ENCODE measurements around the gene MARCKS.
A peak's percentile ranks its signal among the peaks of the same experiment; 100 is the strongest.

Gene MARCKS

DNA sequence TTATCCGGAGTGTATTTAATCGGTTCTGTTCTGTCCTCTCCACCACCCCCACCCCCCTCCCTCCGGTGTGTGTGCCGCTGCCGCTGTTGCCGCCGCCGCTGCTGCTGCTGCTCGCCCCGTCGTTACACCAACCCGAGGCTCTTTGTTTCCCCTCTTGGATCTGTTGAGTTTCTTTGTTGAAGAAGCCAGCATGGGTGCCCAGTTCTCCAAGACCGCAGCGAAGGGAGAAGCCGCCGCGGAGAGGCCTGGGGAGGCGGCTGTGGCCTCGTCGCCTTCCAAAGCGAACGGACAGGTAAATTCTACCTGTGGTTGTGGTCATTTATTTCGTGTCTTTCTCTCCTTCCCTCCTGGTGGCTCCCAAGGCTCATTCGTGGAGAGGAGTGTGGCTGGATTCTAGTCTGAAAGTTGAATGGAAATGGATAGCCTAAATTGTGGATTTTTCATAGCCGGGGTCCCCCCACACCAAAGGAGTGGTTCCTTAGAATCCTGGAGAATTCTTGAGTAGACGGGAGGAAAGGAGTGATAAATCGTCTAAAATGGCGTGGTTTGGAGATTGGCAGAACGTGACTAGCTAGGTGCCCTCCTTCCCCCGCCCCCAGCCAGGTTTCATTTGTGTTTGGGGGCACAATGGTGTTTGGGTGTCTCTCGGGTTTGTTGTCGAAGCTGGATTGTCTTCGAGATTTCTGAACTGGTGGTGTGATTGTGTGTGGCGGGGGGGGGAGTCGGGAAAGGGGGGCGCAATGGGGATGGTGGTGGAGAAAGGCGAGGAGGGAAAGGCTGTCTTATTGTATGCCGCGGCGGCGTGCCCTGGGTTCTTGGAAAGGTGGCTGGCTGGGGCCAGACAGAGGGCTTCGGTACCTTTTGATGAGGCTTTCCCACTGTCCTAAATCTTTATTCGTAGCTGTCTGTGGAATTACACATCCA is 673 bp downstream of the MARCKS start:
- Mint-ChIP-seq H3K4me1 (ENCODE audit: low read depth) (peaks cover 13% of the 10 kb centered on the region), H3K36me3 (ENCODE audit: low read depth) (no peaks in the 10 kb centered on the region), H3K9me3 (no peaks in the 10 kb centered on the region), H3K27me3 (ENCODE audit: low read depth) (peaks cover 48% of the 10 kb centered on the region), H3K27ac (peak overlapping the region; percentile 29), H3K4me3 (no peak overlapping the region)
- DNase-seq (ENCODE audit: low spot score) = no peak

DNA sequence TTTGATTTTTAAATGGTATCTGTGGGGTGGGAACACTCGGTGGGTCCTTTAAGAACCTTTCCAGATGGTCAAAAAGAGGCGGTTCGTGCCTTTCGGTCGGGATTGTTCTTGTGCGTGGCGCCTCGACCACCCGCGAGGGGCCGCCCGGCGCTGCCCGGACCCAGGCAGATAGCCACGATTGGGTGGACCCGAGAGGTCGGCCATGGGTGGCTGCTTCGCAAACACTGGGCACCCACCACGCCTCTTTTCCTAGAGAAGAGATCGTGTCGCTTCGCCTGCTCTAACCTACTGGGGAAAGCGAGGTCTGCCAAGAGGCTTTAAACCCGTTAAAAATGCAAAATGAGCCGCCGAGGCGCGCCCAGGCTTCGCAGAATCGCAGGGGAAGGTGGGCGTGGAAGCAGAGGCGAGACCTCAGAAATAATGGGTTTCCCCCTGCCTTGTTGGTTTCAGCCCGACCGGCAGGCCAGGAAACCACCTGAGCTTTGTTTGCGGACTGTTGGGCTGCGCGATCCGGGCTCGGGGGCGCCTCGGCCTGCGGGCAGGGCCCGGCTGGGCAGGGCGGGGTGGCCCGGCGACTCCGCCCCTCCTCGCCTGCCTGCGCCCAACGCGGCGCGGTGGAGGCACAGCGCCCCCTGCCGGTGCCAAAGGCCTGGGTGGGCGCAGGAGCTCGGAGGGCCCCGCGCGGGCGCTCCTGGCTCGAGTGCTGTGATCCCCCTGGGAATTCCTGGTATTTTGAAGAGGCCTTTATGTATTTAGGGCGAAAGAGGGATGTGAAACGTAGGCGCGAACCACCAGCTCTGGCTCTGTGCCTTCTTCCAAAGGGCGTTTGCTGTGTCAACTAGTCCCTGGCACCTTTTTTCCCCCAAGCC is 1.6 kb downstream of the MARCKS start:
- H3K27ac Mint-ChIP-seq = no peak overlapping the region
- H3K9me3 Mint-ChIP-seq = no peaks in the 10 kb centered on the region
- no peaks in the 10 kb centered on the region for H3K36me3 Mint-ChIP-seq (ENCODE audit: low read depth)
- peak overlapping the region; percentile 42 for H3K4me3 Mint-ChIP-seq
- DNase-seq (ENCODE audit: low spot score) = peak; percentile 87
- H3K4me1 Mint-ChIP-seq (ENCODE audit: low read depth) = peaks cover 13% of the 10 kb centered on the region
- H3K27me3 Mint-ChIP-seq (ENCODE audit: low read depth) = peaks cover 40% of the 10 kb centered on the region

DNA sequence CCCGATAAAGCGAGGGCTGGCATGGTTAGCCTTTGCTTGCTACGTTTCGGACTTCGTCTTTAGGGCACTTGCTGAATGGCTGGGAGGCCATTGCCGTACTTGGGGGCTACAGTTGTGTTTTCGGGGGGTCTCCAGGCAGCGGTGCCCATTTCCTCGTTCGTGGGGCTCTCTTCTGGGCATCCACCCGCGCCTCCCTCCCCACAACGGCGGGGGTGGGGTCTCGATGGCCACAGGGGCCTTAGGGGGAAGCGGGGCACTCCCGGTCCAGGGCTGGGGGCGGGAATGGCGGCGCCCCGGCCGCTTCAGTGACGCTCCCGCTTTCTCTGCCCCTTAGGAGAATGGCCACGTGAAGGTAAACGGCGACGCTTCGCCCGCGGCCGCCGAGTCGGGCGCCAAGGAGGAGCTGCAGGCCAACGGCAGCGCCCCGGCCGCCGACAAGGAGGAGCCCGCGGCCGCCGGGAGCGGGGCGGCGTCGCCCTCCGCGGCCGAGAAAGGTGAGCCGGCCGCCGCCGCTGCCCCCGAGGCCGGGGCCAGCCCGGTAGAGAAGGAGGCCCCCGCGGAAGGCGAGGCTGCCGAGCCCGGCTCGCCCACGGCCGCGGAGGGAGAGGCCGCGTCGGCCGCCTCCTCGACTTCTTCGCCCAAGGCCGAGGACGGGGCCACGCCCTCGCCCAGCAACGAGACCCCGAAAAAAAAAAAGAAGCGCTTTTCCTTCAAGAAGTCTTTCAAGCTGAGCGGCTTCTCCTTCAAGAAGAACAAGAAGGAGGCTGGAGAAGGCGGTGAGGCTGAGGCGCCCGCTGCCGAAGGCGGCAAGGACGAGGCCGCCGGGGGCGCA is 2.4 kb downstream of the MARCKS start:
- Mint-ChIP-seq H3K9me3 (no peaks in the 10 kb centered on the region), H3K36me3 (ENCODE audit: low read depth) (no peaks in the 10 kb centered on the region), H3K4me1 (ENCODE audit: low read depth) (peaks cover 11% of the 10 kb centered on the region), H3K27me3 (ENCODE audit: low read depth) (peaks cover 35% of the 10 kb centered on the region), H3K27ac (no peak overlapping the region), H3K4me3 (peak overlapping the region; percentile 42)
- DNase-seq (ENCODE audit: low spot score) = no peak

DNA sequence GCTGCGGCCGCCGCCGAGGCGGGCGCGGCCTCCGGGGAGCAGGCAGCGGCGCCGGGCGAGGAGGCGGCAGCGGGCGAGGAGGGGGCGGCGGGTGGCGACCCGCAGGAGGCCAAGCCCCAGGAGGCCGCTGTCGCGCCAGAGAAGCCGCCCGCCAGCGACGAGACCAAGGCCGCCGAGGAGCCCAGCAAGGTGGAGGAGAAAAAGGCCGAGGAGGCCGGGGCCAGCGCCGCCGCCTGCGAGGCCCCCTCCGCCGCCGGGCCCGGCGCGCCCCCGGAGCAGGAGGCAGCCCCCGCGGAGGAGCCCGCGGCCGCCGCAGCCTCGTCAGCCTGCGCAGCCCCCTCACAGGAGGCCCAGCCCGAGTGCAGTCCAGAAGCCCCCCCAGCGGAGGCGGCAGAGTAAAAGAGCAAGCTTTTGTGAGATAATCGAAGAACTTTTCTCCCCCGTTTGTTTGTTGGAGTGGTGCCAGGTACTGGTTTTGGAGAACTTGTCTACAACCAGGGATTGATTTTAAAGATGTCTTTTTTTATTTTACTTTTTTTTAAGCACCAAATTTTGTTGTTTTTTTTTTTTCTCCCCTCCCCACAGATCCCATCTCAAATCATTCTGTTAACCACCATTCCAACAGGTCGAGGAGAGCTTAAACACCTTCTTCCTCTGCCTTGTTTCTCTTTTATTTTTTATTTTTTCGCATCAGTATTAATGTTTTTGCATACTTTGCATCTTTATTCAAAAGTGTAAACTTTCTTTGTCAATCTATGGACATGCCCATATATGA is 3.2 kb downstream of the MARCKS start:
- Mint-ChIP-seq H3K4me1 (ENCODE audit: low read depth) (peaks cover 8% of the 10 kb centered on the region), H3K4me3 (peak overlapping the region; percentile 47), H3K36me3 (ENCODE audit: low read depth) (no peaks in the 10 kb centered on the region), H3K27me3 (ENCODE audit: low read depth) (peaks cover 33% of the 10 kb centered on the region), H3K27ac (no peak overlapping the region), H3K9me3 (no peaks in the 10 kb centered on the region)
- DNase-seq (ENCODE audit: low spot score) = no peak

DNA sequence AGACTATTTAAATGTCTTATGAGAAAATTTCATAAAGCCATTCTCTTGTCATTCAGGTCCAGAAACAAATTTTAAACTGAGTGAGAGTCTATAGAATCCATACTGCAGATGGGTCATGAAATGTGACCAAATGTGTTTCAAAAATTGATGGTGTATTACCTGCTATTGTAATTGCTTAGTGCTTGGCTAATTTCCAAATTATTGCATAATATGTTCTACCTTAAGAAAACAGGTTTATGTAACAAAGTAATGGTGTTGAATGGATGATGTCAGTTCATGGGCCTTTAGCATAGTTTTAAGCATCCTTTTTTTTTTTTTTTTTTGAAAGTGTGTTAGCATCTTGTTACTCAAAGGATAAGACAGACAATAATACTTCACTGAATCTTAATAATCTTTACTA is 5.0 kb downstream of the MARCKS start:
- H3K4me1 Mint-ChIP-seq (ENCODE audit: low read depth) = peaks cover 4% of the 10 kb centered on the region
- H3K36me3 Mint-ChIP-seq (ENCODE audit: low read depth) = no peaks in the 10 kb centered on the region
- DNase-seq (ENCODE audit: low spot score) = no peak
- H3K4me3 Mint-ChIP-seq = no peak overlapping the region
- peaks cover 37% of the 10 kb centered on the region for H3K27me3 Mint-ChIP-seq (ENCODE audit: low read depth)
- no peaks in the 10 kb centered on the region for H3K9me3 Mint-ChIP-seq
- no peak overlapping the region for H3K27ac Mint-ChIP-seq

DNA sequence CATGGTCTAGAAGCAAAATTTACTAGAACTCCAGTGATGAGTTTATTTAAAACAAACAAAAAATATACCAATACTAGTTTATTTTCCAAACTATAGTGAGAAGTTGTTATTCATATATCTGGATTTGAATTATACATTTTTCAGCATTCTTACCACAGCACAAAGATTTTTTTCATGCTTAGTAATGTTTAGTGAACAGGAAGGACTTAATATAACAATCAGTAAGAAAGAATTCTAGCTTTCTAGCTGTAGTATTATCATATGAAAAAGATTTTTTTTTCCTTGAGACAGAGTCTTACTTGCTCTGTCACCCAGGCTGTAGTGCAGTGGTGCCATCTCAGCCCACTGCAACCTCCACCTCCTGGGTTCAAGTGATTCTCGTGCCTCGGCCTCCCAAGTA is 13.8 kb downstream of the MARCKS start:
- Mint-ChIP-seq H3K36me3 (ENCODE audit: low read depth) (no peaks in the 10 kb centered on the region), H3K27me3 (ENCODE audit: low read depth) (peaks cover 25% of the 10 kb centered on the region), H3K4me1 (ENCODE audit: low read depth) (peaks cover 5% of the 10 kb centered on the region), H3K4me3 (no peak overlapping the region), H3K27ac (no peak overlapping the region), H3K9me3 (no peaks in the 10 kb centered on the region)
- DNase-seq (ENCODE audit: low spot score) = no peak

DNA sequence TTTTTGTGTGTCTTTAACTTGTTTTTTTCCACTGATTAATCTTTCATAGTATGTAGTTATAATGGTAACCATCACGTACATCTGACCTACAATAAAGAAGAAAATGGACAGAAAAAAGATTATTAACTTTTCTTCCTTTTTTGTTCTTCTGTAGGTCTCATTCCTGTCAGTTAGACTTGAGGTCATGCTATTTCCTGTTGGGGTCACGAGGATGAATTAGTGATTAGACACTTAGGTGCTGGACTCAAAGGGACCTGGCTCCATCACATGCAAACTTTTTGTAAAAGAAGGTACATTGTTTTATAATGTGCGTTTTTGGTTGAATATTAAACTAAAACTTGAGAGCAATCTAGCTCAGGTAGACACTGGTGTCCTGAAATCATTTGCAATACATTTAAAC is 14.8 kb downstream of the MARCKS start:
- no peak overlapping the region for H3K27ac Mint-ChIP-seq
- no peaks in the 10 kb centered on the region for H3K9me3 Mint-ChIP-seq
- peaks cover 22% of the 10 kb centered on the region for H3K27me3 Mint-ChIP-seq (ENCODE audit: low read depth)
- no peaks in the 10 kb centered on the region for H3K36me3 Mint-ChIP-seq (ENCODE audit: low read depth)
- DNase-seq (ENCODE audit: low spot score) = no peak
- peaks cover 5% of the 10 kb centered on the region for H3K4me1 Mint-ChIP-seq (ENCODE audit: low read depth)
- no peak overlapping the region for H3K4me3 Mint-ChIP-seq

DNA sequence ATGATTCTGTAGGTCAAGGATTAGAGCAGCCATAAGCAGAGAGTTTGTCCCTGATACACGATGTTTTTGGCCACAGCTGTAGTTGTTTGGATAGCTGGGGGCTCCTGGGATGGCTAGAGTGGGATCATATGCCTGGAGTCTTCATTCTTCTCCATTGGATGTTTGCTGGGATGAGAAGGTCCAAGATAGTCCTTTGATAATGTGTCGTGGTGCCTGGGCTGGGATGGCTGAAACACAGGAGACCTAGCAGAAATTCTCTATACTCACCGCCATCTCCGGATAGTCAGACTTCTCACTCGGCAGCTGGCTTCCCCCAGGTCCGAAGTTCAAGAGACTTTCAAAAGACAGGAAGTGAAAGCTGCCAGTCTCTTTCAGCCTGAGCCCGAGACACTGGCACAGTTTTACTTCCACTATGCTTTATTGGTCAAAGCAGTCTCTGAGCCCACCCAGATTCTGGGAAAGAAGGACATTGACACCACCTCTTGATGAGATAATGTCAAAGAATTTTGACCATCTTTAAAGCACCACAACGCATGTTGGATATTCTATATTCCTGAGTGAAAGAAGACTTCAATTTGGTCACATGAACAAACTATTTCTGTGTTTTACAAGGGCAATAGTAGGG is 16.0 kb downstream of the MARCKS start:
- H3K36me3 Mint-ChIP-seq (ENCODE audit: low read depth) = no peaks in the 10 kb centered on the region
- H3K27ac Mint-ChIP-seq = no peak overlapping the region
- peaks cover 23% of the 10 kb centered on the region for H3K27me3 Mint-ChIP-seq (ENCODE audit: low read depth)
- H3K4me1 Mint-ChIP-seq (ENCODE audit: low read depth) = peaks cover 5% of the 10 kb centered on the region
- no peak overlapping the region for H3K4me3 Mint-ChIP-seq
- H3K9me3 Mint-ChIP-seq = no peaks in the 10 kb centered on the region
- DNase-seq (ENCODE audit: low spot score) = no peak

DNA sequence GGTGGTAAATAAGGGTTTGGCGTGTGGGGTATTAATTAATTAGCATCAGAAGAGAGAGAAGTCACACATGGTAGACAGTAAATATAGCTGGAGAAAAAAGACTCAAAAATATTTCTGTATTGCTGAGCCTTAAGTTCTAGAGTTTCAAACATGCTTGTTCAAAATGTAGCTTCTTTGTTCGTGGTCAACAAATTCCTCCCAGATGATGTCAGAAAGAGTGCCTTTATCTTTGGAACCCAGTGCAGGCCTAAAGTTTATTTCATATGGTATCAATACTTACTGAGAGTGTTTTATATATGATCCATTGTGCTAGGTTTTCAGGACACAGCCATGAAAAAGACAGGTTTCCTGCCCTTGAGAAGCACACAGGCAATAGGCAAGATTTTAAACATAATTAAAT is 18.3 kb downstream of the MARCKS start:
- Mint-ChIP-seq H3K27me3 (ENCODE audit: low read depth) (peaks cover 27% of the 10 kb centered on the region), H3K36me3 (ENCODE audit: low read depth) (no peaks in the 10 kb centered on the region), H3K9me3 (no peaks in the 10 kb centered on the region), H3K27ac (no peak overlapping the region), H3K4me1 (ENCODE audit: low read depth) (peaks cover 5% of the 10 kb centered on the region), H3K4me3 (no peak overlapping the region)
- DNase-seq (ENCODE audit: low spot score) = no peak

DNA sequence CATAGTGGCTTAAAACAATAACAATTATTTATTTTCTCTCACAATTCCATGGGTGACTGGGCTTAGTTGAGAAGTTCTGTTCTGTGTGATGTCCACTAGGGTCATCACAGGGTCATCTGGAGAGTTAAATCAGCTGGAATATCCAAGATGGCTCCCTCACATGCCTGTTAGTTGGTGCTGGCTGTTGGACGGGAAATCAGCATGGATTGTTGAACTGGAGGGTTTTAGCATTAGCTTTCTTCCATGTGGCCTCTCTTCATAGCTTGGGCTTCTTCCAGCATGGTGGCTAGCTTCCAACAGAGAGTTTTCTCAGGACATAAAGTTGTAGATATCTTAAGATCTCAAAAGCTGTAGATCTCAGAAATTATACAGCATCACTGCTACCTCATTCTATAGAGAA is 19.6 kb downstream of the MARCKS start:
- Mint-ChIP-seq H3K9me3 (no peaks in the 10 kb centered on the region), H3K4me3 (no peak overlapping the region), H3K36me3 (ENCODE audit: low read depth) (no peaks in the 10 kb centered on the region), H3K4me1 (ENCODE audit: low read depth) (peaks cover 5% of the 10 kb centered on the region), H3K27ac (no peak overlapping the region), H3K27me3 (ENCODE audit: low read depth) (peaks cover 29% of the 10 kb centered on the region)
- no peak for DNase-seq (ENCODE audit: low spot score)

DNA sequence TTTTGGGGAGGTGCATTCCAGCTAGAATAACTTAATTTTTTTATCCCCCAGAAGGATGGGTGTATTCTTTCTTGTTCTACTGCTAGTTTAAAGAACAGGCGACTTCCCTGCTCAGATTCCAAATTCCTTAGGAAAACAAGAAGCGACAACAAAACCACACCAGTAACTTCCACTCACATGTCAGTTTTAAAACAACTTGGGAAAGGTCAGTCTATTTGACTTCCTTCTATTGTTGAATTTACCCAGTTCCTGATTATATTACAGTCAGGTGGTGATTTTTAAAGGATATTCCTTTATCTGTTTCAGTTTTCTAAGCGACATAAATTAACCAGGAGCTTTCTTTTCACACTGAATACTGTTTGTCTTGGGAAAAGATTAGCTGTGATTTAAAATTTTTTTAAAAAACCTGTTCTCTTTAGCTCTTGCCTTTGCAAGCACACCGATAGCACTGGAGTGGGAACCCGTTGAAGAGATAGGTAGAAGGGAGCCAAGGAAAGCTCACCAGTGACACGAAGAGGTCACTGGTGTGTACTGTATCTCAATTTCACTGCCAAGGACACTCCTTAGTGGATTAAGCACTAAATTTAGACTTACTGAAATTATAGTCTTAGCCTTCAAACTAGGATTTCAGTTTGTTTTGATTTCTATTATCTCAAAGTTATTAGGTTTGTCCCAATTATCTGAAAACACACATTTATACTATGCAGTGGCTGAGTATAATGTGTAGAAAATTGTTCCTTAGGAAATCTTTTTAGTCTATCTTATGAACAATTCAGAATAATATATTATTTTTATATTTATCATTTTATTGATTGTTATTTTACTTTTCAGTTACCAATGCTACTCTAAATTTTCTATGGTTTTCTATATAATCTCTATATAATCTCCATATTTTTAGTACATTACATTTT is 22.3 kb downstream of the MARCKS start:
- H3K9me3 Mint-ChIP-seq = no peaks in the 10 kb centered on the region
- DNase-seq (ENCODE audit: low spot score) = no peak
- H3K27me3 Mint-ChIP-seq (ENCODE audit: low read depth) = peaks cover 22% of the 10 kb centered on the region
- H3K27ac Mint-ChIP-seq = no peak overlapping the region
- H3K36me3 Mint-ChIP-seq (ENCODE audit: low read depth) = no peaks in the 10 kb centered on the region
- H3K4me3 Mint-ChIP-seq = no peak overlapping the region
- no peaks in the 10 kb centered on the region for H3K4me1 Mint-ChIP-seq (ENCODE audit: low read depth)

DNA sequence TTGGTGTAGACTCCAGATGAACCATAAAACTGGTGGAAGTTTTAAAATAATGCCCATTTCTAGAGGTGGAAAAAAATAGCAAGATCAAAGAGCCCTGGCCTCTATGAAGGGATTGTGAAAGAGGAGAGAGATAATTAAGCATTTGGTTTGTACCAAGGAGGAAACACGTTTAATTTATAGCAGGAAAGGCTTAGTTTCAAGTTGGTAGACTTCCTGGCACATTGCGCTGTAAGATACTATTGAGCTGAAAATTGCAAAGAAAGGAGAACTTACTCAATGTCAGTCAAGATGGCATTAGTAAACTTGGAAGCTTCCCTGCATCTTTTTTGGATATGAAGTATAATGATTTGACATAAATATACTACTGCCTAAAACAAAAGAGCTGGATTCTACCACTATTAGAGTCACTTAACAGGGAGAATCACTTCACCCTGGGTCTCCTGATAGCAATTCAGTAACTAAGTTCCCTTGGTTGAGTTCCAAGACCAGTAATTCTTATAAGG is 24.4 kb downstream of the MARCKS start:
- Mint-ChIP-seq H3K4me3 (no peak overlapping the region), H3K27me3 (ENCODE audit: low read depth) (peaks cover 17% of the 10 kb centered on the region), H3K4me1 (ENCODE audit: low read depth) (no peaks in the 10 kb centered on the region), H3K36me3 (ENCODE audit: low read depth) (no peaks in the 10 kb centered on the region), H3K9me3 (no peaks in the 10 kb centered on the region), H3K27ac (no peak overlapping the region)
- no peak for DNase-seq (ENCODE audit: low spot score)

Data from T-helper 2 cell treated with Interferon-gamma antibody and Interleukin-4, amounts not matched to agents 5 μg/mL and 100 μg/mL, for 36 hours (primary cell).